A673 (cell line): ENCODE data around the gene PGAP1. TPM values are rescaled to one million over a fixed set of nuclear protein-coding genes. Genes with fewer than 3 reads are reported as not detected.

ENCODE experiments used
- BruUV-seq: library from RNA; stranded (reverse); fragments of 400-500 nt; replicated peaks from 2 replicates; lab custom pipeline; 2021; lab: Mats Ljungman, UMichigan
- CTCF ChIA-PET: fragments of 300-600 bp; sonication (Branson Sonifier 250); formaldehyde crosslinking; loops from one replicate; lab custom pipeline; 2022; ENCODE audit warnings: antibody characterized with exemption; lab: Charles Lee
- POLR2A ChIA-PET: fragments of 300-600 bp; sonication (Branson Sonifier 250); formaldehyde crosslinking; loops from one replicate; lab custom pipeline; 2022; ENCODE audit warnings: antibody characterized with exemption; ENCODE audit not compliant: low non-redundant PET; lab: Charles Lee
- DNase-seq: peaks from one replicate; pipeline ENCODE4 v3.0.0-alpha.2; 2015; ENCODE audit warnings: low spot score
- H3K27ac ChIP-seq: fragments of 200-600 bp; sonication (generic); 2 replicates; pipeline ENCODE4 v1.5.1; 2016; ENCODE audit warnings: mixed run types, low read depth, mild to moderate bottlenecking, mixed read lengths, antibody characterized with exemption, low read length; ENCODE audit not compliant: poor library complexity, severe bottlenecking
- H3K27me3 ChIP-seq: fragments of 200-600 bp; sonication (generic); replicated peaks from 2 replicates; pipeline ENCODE4 v1.6.1; 2017; ENCODE audit warnings: mixed run types, low read depth, mild to moderate bottlenecking, mixed read lengths, antibody characterized with exemption, low read length; ENCODE audit not compliant: insufficient read depth, poor library complexity
- H3K36me3 ChIP-seq: fragments of 200-600 bp; sonication (generic); 2 replicates; pipeline ENCODE4 v1.6.1; 2016; ENCODE audit warnings: mixed run types, mild to moderate bottlenecking, mixed read lengths, antibody characterized with exemption, low read length; ENCODE audit not compliant: insufficient read depth, poor library complexity, severe bottlenecking
- H3K4me1 ChIP-seq: fragments of 200-600 bp; sonication (generic); 2 replicates; pipeline ENCODE4 v1.6.1; 2017; ENCODE audit warnings: mixed run types, mild to moderate bottlenecking, mixed read lengths, antibody characterized with exemption, low read length; ENCODE audit not compliant: insufficient read depth, poor library complexity, severe bottlenecking
- H3K4me3 ChIP-seq: fragments of 200-600 bp; sonication (generic); 2 replicates; pipeline ENCODE4 v1.5.1; 2016; ENCODE audit warnings: low read depth, mixed run types, mild to moderate bottlenecking, mixed read lengths, low read length; ENCODE audit not compliant: poor library complexity, severe bottlenecking
- H3K9me3 ChIP-seq: fragments of 200-600 bp; sonication (generic); 2 replicates; pipeline ENCODE4 v1.6.1; 2016; ENCODE audit warnings: mixed run types, low read depth, mild to moderate bottlenecking, mixed read lengths, antibody characterized with exemption, low read length; ENCODE audit not compliant: poor library complexity, severe bottlenecking
- EZH2 ChIP-seq: fragments of 200-600 bp; sonication (generic); IDR thresholded peaks from 2 replicates; pipeline ENCODE4 v1.6.1; 2017; ENCODE audit warnings: borderline replicate concordance, low read depth, mild to moderate bottlenecking, mixed read lengths, antibody characterized with exemption, low read length; ENCODE audit not compliant: poor library complexity, severe bottlenecking
- intact Hi-C: fragments of 100-400 bp; cut with micrococcal nuclease; formaldehyde crosslinking; loops from one replicate; pipeline ENCODE4 v1.10.0; 2022; ENCODE audit not compliant: unreplicated experiment
- total RNA-seq: library from RNA; stranded (reverse); gene quantifications from 2 replicates; pipeline ENCODE4 v1.2.3, GENCODE V29; 2021
- TF ChIP-seq, protein P1 (sequence below): fragments of 300-800, 200-600 bp; sonication (generic); conservative IDR thresholded peaks from 2 replicates; pipeline ENCODE4 v1.5.1; 2017; ENCODE audit warnings: low read depth, mild to moderate bottlenecking, antibody characterized with exemption, low read length, moderate library complexity, mixed read lengths

Gene PGAP1
- total RNA-seq, 1 experiment from 2014 or later, result 40.4 TPM

DNA sequence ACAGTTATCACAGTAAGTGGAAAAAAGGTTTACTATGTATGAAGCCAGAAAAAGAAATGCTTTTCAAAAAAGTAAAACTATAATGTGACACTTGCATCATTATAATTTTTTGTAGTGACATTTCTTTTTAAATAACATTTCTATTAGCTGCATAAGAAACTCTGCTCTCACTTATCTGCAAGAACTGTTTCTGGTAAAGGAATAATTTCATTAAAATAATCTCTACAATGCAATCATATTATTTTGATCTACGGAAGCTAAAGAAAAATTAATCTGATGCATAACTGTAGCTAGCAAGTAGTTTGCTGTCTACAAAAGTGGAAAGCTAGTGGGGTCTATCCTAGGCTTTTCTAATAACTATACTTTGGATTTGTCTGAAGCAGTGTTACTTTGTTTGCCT, 50.1 kb downstream of the PGAP1 start:
- BruUV-seq, result no TSS peak
- POLR2A ChIA-PET, result no interaction called here
- DNase-seq, result no peak
- CTCF ChIA-PET, result no interaction called here
- Histone ChIP-seq H3K36me3 (peaks cover 45% of the 10 kb centered on the region), H3K27me3 (no peaks in the 10 kb centered on the region), H3K9me3 (no peaks in the 10 kb centered on the region), H3K27ac (no peak overlapping the region), H3K4me3 (no peak overlapping the region), H3K4me1 (no peaks in the 10 kb centered on the region)
- intact Hi-C loops, result no loop called here
- TF ChIP-seq, protein P1, sequence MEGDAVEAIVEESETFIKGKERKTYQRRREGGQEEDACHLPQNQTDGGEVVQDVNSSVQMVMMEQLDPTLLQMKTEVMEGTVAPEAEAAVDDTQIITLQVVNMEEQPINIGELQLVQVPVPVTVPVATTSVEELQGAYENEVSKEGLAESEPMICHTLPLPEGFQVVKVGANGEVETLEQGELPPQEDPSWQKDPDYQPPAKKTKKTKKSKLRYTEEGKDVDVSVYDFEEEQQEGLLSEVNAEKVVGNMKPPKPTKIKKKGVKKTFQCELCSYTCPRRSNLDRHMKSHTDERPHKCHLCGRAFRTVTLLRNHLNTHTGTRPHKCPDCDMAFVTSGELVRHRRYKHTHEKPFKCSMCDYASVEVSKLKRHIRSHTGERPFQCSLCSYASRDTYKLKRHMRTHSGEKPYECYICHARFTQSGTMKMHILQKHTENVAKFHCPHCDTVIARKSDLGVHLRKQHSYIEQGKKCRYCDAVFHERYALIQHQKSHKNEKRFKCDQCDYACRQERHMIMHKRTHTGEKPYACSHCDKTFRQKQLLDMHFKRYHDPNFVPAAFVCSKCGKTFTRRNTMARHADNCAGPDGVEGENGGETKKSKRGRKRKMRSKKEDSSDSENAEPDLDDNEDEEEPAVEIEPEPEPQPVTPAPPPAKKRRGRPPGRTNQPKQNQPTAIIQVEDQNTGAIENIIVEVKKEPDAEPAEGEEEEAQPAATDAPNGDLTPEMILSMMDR, result no peak
- no peak for TF ChIP-seq EZH2

DNA sequence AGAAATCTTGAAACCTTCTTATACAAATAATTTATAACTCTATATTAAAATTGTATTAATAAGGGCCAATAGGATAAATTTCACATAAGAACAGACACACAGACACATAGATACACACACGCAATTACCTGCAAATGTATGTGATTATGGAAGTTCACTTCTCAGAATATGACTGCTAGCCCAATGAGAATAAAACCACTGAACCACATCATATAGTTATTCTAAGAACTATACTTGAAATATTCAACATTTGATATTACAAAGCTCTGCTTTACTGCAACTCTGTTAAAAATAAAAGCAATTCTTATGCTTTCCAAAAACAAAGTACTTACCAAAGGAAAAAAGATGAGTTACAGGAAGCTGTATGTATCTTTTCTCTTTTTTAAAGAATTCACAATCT, 51.1 kb downstream of the PGAP1 start:
- no TSS peak for BruUV-seq
- intact Hi-C loops, result no loop called here
- POLR2A ChIA-PET, result interaction anchor here (0.6 kb wide), 1 partner anchor 182 kb away, joined by 10 read pairs; no protein-coding TSS in a partner anchor

DNA sequence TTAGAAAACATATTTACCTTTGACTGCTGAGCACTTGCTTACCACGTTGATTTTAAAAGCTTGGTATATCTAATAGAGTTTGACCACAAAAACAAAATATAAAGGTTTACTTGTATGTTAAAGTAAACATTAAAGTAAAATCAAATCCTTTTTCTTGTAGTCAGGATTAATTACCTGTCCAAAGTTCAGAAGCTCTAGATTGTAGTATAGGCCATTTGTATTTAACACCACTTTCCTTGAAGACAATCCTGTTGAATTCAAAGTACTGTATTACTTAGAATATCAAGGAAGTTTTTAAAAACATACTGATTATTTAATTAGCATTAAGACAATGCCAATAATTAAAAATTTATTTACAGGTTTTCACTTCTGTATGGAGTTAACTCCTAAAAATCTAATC, 53.0 kb downstream of the PGAP1 start:
- no peak overlapping the region for H3K4me3 ChIP-seq
- H3K36me3 ChIP-seq, result peaks cover 42% of the 10 kb centered on the region
- no peaks in the 10 kb centered on the region for H3K9me3 ChIP-seq
- CTCF ChIA-PET, result no interaction called here
- H3K27ac ChIP-seq, result no peak overlapping the region
- intact Hi-C loops, result no loop called here
- TF ChIP-seq, protein P1, result no peak
- TF ChIP-seq EZH2, result no peak
- H3K4me1 ChIP-seq, result no peaks in the 10 kb centered on the region
- H3K27me3 ChIP-seq, result no peaks in the 10 kb centered on the region
- DNase-seq, result no peak
- POLR2A ChIA-PET, result no interaction called here
- BruUV-seq, result no TSS peak

More for the DNA sequence above, 51.1 kb downstream of the PGAP1 start:
- Histone ChIP-seq H3K27ac (no peak overlapping the region), H3K36me3 (peaks cover 50% of the 10 kb centered on the region), H3K4me1 (no peaks in the 10 kb centered on the region), H3K9me3 (no peaks in the 10 kb centered on the region), H3K4me3 (no peak overlapping the region), H3K27me3 (no peaks in the 10 kb centered on the region)
- CTCF ChIA-PET, result no interaction called here
- TF ChIP-seq, protein P1, result no peak
- no peak for TF ChIP-seq EZH2
- DNase-seq, result no peak
